DMS153 treated with DMSO at 0.1 percent for 48 hours (cell line): ENCODE measurements around the gene HMCN1.
A peak's percentile ranks its signal among the peaks of the same experiment; 100 is the strongest.
"Not testable (repeated sequence)": the region's sequence is repeated elsewhere in the genome, so short reads cannot be mapped to it uniquely, and the experiment has no call there.

ENCODE experiments used
- DNase-seq: peaks from one replicate; lab custom pipeline; 2025; ENCODE audit not compliant: unreplicated experiment; lab: John Stamatoyannopoulos, UW

Gene HMCN1

DNA sequence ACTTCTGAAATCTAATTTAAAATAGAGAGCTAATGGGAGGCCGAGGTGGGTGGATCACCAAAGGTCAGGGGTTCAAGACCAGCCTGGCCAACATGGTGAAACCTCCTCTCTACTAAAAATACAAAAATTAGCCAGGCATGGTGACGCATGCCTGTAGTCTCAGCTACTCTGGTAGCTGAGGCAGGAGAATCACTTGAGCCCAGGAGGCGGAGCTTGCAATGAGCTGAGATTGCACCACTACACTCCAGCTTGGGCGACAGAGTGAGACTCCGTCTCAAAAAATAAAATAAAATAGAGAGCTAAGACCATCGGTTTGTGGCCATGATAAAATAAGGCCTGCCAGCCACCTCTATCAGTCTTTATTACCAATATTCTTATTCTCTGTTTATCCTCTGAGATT is 452.1 kb downstream of the HMCN1 start:
- DNase-seq, result not testable (repeated sequence)

DNA sequence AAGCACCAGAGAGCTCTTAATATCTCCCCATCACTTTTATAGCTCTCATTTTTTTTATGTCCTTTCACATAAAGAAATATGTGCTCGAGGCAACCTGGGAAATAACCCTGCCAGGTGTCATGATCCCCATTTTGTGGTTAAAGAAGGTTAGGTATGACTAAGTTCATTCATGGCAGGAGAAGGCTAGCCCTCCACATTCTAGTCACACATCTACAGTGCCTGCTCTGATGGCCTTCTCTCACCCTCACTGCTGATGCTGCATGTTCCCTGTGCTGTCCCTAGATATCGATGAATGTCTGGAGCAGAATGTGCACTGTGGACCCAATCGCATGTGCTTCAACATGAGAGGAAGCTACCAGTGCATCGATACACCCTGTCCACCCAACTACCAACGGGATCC is 453.4 kb downstream of the HMCN1 start:
- no peak for DNase-seq

DNA sequence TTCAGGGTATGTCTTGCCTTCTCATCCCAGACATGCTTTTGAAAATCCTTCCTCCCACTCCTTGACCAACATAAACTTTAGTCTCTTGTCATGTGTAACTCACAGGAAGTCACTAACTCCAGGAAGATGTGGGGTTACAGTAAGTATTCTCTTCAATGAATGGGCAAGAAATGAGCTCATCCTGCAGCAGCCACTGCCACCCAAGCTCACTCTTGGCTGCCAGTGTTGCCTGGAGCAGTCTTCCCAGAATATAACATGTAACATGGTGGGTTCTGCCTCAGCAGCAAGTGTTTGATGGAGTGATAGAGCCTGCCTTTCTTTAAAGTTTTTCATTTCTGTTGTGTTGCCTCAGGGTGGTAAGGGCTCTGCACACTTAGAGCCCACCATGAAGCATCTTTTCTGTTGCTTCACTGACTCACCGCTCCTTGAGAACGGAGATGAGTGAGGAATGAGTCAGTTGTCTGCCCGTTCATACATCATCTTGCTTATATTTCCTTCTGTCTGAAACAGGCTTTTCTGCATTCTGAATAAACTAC is 453.9 kb downstream of the HMCN1 start:
- no peak for DNase-seq

DNA sequence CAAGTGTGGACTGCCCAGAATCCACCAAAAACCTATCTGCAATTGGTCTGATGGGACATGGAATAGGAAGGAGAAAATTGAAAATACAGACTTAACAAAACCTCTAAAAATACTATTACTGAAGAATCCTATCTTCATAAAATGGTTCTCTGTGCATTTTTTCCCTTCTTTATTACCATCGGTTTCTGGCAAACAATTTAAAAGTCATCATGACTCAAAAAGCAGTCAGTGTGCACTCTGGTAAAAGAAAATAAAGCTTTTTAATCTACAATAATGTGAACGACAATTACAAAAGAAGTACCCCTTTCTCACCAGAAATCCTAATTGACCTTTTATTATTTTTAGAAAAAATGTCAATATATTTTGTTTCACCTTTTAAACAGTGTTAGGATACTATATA is 454.5 kb downstream of the HMCN1 start:
- no peak for DNase-seq

DNA sequence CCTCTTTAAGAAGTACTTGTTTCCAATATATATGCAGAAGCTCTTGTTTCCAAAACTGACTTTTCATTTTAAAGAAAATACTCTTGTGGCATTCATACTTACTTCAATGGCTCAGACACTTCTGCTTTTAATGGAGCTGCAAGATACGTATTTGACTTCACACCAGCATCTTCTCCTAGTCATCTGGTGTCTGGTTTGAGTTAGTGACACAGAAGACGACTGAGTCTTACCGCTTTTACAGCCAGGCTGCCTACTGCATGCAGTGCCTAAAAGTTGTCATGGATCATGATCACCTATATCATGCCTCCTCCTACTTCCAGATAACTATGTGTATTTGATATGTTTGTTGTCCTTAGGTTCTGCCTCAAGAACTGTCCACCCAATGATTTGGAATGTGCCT is 455.0 kb downstream of the HMCN1 start:
- no peak for DNase-seq

DNA sequence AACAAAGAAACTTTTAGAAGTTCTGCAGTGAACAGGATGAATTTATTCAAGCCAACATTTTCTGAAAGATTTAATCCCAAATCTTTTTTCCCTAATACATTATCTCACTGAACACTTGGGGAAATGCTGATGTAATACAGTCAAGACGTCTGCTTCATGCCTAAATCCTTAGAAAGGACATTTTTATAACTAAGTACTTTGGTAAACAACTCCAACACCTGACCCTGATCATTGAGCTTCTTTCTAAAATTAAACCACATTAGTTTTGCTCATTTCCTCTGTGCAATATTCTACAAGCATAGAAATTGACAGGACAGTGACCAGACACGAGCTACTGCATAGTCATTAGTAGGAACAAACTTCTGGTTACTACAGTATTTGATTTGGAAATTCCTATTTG is 457.3 kb downstream of the HMCN1 start:
- no peak for DNase-seq

DNA sequence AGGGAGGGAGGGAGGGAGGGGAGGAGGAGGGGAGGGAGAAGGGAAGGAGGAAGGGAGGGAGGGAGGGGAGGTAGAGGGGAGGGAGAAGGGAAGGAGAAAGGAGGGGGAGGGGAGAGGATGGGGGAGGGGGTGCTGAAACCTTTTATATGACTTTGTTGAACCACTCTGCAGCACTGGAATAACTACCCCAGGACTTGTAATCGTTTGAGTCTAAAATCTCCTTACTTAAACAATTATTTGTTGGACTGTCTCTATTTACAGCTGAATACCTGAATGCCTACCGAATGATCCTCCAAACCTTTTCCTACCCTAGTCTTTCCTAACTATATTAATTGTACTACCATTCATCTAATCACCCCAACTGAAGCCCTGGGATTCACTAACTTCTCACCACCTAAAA is 459.0 kb downstream of the HMCN1 start:
- no peak for DNase-seq

DNA sequence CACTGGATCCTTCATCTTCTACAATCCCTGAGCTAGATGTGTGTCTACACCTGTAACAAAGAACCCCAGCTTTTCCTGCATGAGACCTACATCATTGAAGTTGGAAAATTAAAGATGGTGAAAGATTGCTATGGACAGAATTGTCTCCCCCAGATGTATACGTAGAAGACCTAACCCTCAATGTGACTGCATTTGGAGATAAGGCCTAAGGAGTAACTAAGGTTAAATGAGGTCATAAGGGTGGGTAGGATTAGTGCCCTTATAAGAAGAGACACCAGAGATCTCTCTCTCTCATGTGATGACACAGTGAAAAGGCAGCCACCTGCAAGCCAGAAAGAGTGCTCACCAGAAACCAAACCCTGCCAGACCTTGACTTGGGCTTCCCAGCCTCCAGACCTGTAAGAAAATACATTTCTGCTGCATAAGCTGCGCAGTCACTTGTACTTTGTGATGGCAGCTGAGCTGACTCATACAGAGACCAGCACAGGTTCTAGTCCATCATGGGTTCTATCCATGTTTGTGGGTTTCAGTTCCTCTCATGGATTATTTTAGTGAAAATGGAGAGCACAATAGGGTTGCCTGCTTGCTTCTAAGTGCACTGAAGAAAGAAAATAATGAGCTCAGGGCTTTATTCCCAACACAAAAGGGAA is 460.0 kb downstream of the HMCN1 start:
- no peak for DNase-seq

DNA sequence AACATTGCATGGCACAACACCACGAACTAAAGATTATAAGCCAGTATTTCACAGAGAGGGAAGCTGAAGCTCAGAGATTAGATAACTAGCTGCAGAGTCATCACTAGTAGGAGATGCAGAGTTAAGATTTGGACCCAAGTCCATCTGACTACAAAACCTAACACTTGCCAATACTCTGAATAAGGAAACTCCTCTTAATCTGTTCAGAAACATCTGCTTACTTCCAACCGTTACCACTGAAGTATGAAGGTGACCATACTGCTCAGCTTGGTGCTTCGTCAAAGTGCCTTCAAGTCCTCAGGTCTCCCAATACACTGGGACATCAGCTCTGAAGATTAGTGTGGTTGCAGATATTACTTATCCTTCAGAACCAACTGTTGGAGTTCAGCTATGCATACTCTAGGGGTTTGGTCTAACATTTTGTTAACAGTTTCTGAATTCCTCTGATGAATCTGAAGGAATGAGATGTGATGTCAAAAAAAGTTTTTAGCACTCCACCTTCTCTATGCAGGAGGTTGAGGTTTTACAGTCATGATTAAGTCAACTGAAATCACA is 461.3 kb downstream of the HMCN1 start:
- no peak for DNase-seq

DNA sequence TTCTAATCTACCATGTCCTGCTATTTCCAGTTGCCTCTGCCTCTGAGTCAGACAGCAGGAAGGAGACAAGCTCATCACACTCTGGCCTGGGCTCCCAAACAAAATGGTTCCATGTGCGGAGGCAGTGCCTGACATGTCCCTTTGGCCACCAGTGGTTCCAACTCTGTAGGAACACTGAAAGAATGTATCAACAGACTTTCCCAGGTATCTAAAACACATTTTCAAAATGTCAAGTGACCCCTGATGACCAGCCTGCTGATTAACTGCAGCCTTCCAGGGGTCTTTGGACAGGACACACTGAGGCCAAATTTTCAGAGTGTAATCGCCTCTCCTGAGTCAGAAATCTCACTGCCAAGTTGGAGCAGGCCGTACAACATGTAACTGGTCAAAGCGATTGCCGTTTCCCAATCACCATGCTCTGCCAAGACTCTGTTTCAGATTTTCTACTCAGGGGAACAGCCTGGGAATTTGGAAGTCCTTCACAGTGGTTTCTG is 468.1 kb downstream of the HMCN1 start:
- no peak for DNase-seq

DNA sequence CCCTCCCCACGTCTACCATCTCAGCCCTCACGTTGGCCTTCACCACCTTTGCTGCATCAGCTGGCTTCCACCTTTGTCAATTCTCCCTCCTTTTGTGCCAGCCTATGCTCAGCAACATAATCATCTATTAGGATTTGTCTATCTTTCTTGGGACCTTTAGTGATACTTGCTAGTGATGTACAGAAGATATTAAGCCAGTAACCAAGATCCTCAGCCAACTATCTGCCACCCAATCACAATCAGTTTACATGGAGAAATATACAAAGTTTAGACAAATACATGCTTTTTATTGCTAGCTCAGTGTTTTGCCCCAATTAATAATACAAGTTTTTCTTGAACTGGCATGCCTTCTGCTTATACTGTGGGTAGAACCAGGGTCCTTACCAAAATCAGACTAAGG is 468.6 kb downstream of the HMCN1 start:
- DNase-seq, result no peak

DNA sequence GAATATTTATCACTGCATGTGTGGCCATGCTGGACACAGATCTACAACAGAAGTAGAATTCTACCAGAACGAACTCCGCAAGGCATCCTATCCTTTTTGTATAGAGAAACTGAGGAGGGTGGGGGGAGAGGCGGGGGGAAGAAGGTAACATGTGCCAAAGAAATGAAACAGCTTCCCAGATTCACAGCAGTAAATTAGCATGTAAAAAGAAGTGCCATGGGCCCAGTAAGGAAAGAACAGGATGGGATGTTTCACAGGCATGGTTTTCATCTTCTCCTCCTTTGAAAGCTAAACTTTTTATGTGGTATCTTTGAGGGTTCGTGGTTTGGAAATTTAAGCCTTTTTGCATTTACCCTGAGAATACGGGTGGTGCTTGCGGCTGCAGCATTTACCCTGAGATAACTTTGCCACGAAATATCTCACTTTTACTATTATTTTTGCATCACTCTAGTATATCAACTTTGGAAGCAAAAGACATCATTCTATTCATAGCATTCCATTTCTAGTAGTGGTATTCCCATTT is 471.9 kb downstream of the HMCN1 start:
- DNase-seq, result no peak

DNA sequence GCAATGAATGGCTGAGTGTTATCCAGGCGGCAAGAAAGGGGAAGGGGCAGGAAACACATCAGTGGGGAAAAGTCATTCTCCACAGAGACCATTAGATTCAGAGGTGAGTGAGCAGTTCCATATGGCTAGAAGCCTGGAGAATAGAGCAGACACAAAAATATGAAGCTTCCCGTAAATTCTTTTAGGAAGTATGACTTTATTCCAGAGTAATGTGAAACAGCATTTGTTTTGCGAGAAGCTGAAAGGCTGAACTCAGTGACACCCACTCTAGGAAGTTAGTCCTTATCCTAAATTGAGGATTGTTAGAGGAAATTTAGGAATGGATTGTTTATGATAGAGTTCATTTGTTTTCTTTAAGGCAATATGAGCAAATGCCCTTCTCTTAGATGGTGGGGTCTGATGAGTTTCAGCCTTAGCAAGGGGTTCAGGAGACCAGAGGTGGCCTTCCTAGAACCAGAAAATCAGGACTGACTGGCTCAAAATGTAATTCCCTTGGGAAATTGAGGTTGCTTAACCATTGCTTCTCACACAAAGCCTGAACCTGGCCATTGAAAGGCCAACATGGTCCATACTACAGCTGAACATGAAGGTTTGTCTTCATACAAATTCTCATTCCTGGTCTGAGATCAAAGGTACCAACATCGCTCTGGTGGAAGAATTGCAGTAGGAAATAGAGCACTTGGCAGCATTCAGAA is 473.3 kb downstream of the HMCN1 start:
- DNase-seq, result no peak

DNA sequence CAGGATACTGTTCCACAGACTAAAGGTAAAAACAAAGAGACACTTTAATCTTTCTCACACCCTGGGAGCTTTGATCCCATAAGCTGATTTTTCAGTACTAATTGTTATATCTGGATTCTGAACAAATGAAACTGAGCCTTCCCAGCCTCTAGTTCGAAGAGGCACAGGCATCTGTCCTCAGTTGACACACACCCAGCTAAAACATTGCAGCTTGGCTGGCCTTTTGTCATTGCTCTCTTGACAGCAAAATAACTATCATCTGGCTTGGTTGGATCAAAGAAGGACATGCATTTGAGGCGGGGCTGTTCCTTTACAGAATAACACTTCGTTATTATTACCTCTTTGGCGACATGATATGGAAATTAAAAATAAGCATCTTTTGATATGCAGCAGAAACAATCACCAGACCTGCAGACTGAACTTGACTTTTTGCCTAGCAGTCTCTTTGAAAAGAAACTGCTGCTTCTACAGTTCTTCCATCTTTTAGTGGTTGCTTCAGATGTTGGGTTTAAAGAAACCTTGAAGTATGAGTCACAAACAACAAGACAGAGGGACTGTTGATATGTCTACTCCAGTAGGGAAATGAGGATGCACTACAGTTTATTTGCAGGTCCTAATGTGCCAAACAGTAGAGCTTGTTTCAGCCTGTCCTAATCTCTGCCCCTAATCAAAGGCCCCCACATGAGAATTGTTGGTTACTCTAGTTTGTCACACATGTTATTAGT is 474.4 kb downstream of the HMCN1 start:
- no peak for DNase-seq

DNA sequence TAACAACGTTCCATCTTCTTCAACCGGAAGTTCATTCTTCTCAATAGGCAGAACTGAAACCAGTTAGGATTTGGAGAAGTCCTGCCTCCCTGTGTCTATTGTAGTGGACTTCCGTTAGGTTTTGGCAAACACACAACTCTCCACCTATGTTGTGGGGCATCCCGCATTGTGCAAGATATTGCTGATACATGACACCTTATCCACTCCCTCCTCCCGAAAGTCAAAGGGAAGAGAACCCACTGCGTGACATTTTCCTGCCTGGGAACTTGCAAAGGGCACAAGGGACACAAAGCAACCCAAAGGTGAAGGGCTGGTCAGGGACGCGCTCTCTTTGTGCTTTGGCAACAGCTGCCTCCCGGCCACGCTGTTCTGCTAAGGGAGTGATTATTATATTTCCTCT is 476.1 kb downstream of the HMCN1 start:
- DNase-seq, result no peak

DNA sequence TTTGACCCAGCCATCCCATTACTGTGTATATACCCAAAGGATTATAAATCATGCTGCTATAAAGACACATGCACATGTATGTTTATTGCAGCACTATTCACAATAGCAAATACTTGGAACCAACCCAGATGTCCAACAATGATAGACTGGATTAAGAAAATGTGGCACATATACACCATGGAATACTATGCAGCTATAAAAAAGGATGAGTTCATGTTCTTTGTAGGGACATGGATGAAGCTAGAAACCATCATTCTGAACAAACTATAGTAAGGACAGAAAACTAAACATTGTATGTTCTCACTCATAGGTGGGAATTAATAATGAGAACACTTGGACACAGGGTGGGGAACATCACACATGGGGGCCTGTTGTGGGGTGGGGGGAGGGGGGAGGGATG is 477.4 kb downstream of the HMCN1 start:
- not testable (repeated sequence) for DNase-seq

DNA sequence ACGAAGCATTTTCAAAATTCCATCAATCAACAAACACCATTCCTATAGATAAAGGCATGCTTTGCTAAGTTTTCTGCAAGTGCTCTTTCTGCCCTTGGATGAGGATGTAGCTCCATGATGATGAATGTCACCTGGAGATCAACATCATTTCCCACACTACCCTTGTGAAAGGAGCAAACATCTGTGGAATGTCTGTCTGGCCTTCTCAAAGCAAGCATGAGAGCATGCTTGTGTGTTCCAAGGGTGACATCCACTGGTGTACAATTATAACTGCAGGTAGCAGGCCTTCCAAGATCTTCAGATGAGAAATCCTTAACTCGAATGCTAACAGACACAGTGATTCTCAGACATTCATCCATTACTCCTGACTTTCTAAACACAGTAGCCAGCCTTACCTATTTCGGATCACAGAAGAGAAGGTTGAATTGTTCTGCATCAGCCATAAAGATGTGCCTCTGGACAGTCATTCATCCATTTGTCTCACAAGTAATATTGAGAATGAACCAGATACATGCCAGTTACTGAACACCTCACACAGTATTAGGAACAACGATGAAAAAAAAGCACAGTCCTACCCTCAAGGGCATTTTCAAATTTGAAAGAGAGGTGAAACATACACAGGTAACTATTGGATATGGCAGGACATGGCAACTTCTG is 478.5 kb downstream of the HMCN1 start:
- peak; percentile 74 for DNase-seq

DNA sequence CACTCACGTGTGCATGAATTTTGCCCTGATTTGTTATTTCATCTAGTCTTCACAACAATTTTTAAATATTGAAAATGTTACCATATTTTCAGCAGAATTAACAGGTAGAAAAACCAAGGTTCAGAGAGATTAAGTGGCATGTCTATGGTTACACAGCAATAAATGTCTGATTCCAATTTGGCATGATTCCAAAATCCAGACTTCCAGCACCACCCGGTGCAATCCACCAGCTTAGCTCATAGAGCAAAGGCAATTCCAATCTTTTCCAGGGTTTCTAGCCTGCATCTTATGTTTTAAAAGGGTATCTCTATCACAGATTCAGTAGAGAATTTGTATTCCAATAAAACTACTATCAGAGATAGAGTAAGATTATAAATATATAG is 479.0 kb downstream of the HMCN1 start:
- no peak for DNase-seq

DNA sequence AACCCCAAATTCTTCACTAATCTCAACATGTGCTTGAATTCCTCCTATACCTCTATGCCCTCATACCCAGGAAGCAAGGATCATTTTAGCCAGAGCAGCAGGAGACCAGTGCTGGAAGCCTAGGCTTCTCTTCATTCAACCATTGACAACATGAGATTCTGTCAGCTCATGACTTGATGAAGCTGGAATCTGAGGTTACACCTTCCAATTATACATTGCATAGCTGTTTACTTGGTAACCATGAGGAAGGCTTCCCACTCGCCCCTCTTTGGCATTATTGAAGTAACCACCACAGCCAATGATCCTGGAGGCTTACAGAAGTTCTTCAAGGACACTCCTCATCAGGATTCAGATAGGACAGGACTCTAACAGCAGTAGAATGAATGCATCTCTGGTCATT is 480.6 kb downstream of the HMCN1 start:
- DNase-seq, result no peak

DNA sequence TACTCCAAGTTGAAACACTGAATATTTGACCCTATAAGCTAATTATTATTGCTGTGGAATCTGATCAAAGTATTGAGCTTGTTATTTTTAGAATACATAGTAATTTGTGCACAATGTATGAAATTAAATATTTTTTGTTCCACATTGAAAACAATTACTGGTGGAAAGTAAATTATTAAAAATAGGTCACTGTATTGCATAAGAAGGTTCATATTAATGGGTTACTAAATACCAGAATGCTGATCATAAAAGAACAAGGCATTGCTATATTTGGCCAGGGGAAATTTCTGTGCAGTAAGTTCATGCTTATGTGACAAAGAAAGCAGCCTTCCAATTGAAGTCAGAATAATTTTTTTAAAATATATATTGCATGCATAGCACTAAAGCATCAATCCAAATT is 481.4 kb downstream of the HMCN1 start:
- DNase-seq, result no peak
